GM21529 (cell line): ENCODE measurements around the gene TC2N.
"Not testable (repeated sequence)": the region's sequence is repeated elsewhere in the genome, so short reads cannot be mapped to it uniquely, and the experiment has no call there.

Experiments used
- ATAC-seq: cut with Tn5 transposase; IDR thresholded peaks from one replicate; pipeline ENCODE4 v1.9.1; 2021; ENCODE audit not compliant: unreplicated experiment

TC2N gene

DNA sequence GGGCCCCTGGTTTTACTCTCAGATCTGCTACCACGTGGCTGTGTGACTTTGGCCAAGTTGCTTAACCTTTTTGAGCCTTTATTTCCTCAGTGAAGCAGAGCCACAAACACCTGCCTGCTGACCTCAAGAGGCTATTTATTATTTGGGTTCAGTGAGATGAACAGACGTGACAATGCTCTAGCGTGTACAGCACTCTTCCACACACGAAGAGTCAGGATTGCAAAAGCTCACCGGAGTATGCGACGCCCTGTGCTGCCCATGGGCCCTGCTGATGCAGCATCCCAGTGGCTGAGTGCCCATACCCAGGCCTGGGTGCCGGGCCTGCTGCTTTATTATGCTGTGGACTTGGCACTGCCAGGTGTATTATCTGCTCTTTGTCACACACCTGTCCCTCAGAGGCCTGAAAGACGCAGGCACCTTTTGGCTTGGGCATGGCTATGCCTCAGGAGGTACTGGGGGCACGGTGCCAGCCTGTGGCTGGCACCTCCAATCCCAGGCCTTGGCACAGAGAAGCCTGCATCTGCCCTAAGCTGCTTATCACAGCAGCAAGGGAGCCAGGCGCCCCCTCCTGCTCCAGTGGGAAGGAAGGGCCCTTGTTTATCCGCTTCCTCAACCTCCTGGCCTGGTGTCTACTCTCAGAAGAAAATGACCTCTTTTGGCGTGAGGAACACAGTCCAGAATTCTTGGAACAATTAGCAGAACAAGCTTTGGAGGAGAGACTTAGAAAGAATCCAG is 22.3 kb upstream of the TC2N start:
- no peak for ATAC-seq

DNA sequence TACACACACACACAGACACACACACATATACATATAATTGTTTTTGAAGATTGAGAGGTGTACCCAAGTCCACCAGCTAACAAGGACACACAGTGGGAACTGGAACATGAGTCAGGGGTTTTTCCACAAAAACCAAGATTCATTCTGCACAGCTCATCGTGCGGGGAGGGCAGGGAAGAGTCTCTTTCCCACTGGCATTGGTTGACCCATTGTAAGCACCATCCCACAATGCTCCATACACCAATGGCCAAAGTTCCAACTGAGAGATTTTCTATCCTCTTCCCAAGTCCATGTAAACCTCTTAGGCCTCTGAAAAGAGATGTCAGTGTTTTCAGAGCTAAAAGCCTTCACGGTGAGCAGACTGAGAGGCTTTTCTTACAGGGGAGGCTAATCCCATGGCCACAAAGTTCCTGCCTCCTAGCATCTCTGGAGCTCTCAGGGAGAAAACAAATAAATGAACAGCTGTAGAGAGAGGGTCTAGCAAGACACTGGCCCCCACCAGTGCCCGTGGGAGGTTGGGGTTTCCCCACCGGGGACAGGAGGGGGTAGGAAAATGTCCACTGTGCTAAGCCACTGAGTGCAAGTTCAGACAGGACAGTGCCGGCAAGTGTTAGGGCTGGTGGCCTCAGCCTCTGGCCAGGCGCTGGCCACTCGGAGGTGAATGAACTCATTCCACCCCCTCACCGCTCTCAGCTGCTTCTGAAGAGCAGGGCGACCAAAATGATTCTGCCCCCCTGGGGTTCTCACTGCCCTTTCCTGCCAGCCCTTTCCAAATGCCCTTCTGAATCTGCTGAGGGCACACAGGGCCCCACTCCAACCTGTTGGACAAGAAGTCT is 21.5 kb upstream of the TC2N start:
- ATAC-seq = no peak

DNA sequence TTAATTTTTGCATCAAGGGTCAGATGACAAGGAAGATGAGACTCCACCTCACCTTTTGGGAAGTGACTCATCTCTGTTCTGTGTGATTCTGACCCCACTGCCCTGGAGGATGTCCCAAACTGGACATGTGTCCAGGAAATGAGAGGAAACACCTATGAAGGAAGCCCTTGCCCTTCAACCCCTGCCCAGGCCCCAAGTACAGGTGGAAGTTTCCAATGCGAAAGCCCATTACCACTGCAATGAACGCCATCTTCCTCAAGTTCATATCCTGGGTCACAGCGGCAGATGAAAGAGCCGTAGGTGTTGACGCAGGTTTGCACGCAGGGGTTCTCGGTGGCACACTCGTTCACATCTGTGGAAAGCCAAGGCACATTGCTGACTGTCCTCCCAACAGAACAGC is 19.6 kb upstream of the TC2N start:
- ATAC-seq = no peak

DNA sequence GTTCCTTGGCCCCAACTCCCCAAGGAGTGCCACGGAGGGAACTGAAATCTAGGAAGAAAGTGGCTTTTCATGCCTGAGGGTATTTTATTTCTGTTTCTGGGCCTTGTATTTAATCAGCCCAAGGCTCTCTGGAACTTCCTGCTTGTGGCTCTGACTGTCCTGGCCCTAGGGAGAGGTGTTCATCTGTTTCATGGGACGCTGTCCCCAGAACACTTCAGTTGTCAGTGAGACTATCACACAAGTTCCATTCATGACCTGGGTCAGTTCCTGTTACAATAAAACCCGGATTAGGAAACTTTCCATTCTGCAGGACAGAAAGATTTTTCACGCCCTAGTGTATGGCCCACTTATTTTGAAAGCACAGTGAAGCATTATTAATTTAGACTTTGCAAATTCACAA is 18.5 kb upstream of the TC2N start:
- no peak for ATAC-seq

DNA sequence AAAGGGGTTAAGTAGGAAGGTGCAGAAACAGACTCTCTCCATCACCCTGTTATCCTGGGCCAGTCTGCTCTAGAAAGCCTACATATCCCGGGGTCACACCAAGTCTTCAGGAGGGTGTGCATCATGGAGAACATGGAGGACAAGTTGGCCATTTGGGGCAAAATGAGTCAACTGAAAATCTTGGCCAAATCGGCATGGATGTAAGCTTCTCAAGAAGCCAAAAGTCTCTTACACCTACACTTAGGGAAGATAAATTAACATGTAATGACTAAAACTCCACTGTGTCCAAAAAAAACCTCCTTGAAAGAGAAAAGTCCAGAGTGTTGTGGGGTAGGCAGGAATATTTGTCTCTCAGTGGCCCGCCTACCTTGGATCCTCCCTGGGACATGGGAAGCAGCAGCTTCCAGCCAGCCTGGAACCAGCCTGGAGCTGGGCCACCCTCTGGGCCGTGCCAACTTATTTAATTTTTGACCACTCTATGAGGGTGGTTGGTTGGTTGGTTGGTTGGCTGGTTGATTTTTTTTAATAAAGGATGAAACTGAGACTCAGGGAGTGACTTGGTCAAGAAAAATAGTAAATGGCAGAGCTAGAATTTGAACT is 17.9 kb upstream of the TC2N start:
- no peak for ATAC-seq

DNA sequence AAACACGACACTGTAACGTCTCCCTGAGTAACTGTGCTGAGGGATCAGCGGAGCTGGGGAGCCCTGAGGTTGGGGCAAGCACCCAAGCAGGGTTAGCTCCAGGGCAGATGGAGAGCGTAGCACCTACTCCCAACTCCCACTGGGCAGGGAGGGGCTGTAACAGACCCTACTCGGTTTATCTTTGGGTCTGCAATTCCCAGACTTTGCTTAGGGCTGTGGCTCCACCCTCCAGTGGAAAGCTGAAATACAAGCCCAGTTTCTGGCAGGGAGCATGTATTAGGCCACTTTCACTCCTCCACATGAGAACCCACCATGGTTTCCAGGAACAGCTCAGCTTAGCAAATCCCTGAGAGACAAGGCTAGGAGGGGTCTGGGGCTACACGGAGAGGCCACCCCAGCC is 17.3 kb upstream of the TC2N start:
- no peak for ATAC-seq

DNA sequence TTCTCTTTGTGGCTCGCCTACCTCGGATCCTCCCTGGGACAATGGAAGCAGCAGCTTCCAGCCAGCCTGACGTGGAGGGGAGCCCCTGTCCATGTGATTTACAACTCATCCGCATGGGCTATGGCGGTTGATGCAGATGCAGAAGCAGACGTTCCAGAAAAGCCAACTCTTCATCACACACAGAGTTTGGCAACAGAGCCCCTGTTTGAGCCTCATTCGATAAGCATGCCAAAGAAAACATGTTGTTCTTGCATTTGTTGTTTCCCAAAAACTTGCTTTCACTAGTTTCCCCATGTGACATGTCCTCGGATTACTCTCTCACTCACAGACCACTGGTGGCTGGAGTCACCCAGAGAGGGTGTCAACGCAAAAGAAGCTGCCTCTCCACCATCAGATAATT is 16.4 kb upstream of the TC2N start:
- no peak for ATAC-seq

DNA sequence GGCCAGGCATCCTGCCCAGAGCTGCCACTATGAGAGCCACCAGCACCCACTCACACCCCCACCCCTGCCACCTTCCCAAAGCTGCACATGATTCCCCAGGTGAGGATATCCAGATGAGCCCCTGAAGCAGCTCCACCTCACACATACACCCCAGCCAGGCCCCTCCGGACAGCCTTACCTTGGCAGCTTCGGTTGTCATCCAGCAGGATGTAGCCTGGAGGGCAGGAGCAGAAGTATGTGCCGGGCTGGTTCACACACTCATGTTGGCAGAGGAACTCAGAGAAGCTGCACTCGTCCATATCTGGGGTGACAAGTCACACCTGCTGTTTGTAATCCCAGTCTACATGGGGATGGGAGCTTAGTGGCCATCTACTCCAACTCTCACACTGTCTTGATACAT is 15.4 kb upstream of the TC2N start:
- no peak for ATAC-seq

DNA sequence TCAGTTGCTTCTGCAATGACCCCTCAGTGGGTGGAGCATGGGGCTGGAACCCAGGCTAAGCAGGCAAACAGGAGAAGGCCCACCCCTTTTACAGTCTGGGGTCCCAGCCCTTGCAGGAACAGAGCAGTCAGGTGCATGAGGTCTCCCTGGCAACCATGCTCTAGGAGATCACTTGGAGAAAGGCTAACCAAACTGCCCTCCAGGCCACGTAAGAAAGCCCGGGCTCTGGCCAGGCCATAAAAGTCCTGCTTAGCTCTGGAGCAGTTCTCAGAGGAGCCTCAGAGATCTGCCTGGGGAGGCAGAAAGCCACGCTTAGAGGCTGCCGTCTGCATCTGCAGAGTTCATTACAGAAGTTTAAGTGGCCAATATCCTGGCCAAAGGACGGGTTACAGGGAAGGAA is 15.0 kb upstream of the TC2N start:
- no peak for ATAC-seq

DNA sequence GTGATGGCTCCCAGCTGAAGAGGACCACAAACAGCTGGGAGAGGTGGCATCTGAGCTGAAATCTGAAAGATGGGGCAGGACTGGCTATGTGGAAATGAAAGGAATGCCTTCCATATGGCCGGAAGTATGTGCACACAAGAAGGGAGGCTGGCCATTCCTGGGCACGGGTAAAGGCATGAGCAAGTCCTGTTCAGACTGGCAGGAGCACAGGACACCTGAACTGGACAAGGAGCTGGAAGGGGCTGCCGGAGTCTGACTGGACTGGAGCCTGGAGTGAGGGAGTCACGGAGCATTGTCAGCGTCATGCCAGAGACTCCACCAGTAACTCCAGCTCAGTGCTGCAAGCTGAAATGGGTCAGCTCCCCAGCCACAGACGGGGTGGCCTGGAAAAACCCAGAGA is 11.9 kb upstream of the TC2N start:
- ATAC-seq = no peak

DNA sequence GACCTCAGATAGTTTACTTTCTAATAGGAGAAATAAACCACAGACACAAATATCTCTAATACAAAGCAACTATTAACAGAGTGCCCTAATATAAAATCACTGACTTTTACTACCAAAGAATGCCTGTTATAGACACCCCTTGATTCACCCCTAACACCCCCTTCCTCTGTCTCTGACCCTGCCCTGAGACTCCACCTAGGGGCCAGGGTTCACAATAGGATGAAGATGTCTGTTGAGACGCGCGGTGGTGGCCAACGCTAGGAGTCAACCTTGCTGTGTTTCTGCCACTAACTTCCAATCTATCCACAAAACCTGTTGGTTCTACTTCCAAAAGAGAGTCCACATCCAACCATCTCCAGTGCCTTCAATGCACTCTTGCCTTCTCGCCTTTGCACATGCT is 10.9 kb upstream of the TC2N start:
- ATAC-seq = no peak

DNA sequence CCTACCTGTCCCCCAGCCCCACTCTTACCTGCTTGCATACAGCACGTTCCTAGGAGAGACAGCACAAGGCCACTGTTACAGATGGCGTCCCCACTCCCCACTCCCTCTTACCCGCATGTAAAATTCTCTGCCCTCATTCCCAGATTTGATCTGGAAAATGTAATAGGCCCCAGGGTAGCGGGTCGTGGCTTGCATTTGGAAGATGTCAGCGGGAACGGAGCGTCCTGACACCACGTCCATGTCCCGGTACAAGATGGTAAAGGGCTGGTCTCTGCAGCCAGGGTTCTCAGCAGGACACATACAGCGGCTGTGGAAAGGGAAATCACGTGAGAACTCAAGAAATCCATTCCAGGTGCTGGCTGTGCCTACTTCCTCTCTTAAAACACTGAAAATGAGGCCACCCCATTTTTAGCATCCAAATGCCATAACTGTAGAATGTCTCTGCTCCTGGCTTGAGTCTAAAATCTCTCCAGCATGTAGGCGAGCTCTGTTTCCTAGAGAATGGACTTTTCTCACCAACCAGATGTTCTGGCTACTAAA is 10.1 kb upstream of the TC2N start:
- no peak for ATAC-seq

DNA sequence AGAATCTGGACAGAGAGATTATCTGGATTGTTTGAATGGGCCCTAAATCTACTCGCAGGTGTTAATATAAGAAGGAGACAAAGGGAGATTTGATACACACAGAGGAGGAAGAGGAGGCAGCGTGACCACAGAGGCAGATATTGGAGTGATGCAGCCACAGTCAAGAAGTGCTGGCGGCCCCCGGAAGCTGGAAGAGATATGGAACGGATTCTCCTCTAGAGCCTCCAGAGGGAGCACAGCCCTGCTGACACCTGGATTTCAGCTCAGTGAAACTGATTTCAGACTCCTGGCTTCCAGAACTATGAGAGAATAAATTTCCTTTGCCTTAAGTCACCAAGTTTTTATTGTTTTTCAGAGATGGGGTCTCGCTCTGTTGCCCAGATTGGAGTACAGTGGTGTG is 9.2 kb upstream of the TC2N start:
- ATAC-seq = no peak

DNA sequence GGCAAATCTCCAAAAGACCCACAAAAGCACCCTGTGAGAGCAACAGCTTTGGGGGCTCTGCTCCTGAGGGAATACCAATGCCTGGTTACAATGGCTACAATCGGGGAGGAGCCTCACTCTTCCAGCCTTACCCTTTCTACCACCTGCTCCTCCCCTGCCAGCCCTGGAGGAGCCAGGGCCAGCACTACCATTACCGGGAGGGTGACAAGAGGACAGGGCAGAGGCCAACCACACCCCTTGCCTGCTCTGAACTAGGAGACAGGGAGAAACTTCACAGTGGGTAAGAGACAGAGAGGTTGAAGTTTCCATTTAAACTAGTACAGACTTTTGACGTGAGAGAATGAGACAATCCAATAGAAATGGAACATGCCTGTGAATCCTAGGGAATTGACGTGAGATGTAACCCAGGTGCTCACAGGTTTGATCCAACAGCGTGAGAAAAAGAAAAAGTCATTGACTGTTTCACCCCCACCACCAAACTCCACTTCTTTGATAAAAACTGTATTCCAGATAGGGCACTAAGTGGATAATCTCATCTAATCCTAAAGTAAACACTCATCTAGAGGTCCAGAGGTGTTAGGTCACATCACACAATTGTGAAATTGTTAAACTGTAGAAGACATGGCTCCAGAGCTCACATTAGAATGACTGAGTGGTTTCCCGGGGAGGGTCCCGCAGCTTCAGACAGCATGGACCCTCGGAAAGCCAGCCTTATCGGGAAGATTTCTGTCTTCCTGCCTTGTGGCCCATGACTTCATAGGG is 8.4 kb upstream of the TC2N start:
- no peak for ATAC-seq

DNA sequence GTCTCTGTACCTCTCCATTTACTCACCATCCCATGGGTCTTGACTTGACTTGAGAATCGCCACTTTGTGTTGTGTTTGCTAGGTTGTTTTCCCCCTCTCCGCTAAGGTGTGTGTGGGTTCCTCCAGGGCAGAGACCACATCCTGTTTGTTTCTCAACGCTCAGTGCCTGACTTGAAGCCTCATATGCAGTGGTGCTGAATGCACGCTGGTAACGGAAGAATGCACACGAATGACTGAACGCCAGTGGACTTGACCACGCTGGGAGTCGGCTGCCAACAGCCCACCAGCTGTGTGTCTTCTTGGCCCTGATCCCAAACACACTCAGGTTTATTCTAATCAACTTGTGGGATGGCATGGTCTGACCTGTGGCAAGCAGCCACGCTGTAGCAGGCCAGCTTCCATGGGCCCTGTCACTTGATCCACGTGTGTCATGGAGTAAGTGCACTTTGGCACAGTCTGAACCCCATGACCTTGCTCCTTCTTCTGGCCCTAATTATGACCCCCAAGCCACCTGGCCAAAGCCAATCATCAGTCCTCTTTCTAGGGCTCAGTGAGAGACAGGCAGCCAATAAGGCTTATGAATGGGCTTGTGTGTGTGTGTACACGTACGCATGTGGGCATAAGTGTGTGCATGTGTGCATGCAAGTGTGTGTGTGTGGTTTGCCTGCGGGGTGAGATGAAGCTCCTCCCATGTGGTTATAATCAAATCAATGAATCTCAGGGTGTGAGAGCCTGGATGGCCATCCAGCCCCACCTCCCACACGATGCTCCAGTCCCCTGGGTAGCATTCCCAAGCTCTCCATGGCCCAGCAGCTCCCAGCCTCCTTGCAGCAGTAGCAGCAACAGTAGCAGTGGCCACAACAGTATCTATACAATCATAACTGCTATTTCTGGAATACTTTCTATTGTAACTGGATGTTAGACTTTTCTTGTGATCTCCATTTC is 6.4 kb upstream of the TC2N start:
- ATAC-seq = peak; percentile 73

DNA sequence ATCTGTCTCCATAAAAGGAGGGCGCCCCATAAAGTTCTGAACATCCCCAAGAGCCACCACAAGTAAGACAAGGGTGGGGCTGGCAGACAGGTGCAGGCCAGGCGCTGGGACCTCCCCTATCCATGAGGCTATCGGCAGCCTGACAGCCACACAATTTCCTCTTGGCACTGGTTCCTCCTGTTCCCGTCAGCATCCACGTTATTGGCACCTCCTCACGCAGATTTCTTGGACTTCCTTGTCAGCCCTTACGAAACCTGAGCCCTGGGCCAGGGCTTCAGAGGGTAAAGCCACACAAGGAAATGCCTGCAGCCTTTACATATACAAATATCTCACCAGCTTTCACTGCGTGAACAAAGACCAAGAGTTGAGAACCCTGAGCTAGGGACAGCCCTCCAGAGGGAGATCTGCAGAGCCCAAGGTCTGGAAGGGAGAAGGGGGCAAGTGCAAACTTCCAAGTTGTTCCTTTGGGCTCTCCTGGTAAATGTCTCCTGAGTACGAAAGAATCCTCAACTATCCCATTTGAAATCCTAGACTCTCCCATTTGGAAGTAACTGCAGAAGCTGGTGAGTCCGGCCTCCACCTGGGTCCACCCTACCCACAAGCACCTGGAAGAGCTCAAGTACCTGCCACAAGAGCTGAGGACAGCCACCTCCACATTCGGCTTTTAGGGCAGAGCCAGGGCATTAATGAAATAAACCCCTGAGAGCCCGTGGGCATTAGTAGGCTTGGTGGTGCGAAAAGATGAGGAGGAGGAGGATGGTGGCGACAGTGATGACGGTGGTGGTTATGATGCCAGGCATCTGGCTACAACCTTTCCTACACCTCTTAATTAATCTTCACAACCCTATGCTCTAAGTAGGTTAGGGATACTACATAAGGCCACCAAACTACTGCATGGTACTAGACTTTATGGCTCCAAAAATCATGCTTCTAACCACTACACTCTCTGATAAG is 5.5 kb upstream of the TC2N start:
- peak; percentile 7 for ATAC-seq

DNA sequence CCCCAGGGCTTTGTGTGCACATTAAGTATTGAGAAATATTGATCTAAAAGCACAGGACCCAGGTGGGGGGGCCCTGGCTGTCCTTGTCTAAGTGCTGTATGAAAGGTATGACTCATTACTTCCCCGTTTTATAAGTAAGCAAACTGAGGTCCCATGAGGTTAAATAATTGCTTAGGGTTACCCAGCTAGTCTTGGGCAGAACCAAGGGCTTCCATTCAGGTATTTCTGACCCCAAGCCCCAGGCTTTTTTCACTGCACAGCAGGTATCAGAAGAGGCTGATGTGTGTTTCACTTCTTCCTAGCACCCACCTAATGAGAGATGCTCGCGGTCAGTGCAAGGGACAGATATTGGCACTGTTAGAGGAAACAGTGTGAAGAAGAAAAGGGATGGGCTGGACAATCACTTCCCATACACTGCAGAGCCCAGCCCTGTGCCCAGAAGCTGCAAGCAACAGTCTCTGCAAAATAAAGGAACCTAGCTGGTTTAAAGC is 4.7 kb upstream of the TC2N start:
- peak; percentile 54 for ATAC-seq

DNA sequence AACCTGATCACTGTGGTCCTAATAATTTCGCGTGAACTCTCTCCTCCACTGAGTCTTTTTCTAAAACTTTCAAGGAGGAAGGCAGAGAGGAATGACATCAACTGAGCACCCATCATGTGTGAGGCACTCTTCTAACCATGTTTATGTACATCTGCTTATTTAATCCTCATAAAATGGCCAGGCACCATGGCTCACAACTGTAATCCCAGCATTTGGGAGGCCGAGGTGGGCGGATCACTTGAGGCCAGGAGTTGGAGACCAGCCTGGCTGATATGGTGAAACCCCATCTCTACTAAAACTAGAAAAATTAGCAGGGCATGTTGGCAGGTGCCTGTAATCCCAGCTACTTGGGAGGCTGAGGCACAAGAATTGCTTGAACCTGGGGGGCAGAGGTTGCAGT is 4.1 kb upstream of the TC2N start:
- not testable (repeated sequence) for ATAC-seq

DNA sequence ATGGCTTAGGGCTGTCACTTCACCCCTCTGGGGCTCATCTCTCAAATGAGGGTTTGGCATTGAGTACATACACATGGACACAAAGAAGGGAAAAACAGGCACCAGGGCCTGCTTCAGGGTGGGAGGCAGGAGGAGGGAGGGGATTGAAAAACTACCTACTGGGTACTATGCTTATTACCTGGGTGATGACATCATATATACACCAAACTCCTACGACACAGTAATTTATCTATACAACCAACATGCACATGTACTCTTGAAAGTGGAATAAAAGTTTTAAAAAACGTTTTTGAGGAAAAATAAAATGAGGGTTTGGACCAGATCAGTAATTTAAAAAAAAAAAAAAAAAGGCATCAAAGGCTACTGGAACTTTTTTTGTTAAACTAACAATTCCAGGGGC is 3.6 kb upstream of the TC2N start:
- ATAC-seq = no peak
